H1 (cell line): ENCODE measurements around the gene PPP4R1. TPM values are rescaled to one million over a fixed set of nuclear protein-coding genes. Genes with fewer than 3 reads are reported as not detected.
A peak's percentile ranks its signal among the peaks of the same experiment; 100 is the strongest.

ENCODE experiments used
- CBX5 ChIP-seq: fragments of 300-800, 300-1000 bp; sonication (generic); IDR thresholded peaks from 2 replicates; pipeline ENCODE4 v1.7.1; 2016; ENCODE audit warnings: antibody characterized with exemption, low read length, low read depth
- CHD7 ChIP-seq: fragments of 300-600 bp; sonication (generic); IDR thresholded peaks from 2 replicates; pipeline ENCODE4 v1.7.1; 2012; ENCODE audit warnings: low read length, moderate library complexity, mild to moderate bottlenecking, inconsistent platforms; ENCODE audit not compliant: insufficient replicate concordance
- CREB1 ChIP-seq: IDR thresholded peaks from 2 replicates; pipeline ENCODE4 v1.6.1; 2012; ENCODE audit warnings: inconsistent platforms
- E2F6 ChIP-seq: IDR thresholded peaks from 2 replicates; pipeline ENCODE4 v1.6.1; 2012; ENCODE audit warnings: inconsistent platforms
- JUN ChIP-seq: IDR thresholded peaks from 2 replicates; pipeline ENCODE4 v1.6.1; 2011; ENCODE audit warnings: low read depth, mild to moderate bottlenecking, improper control_type of control experiment, low read length
- POLR2AphosphoS5 ChIP-seq: IDR thresholded peaks from 2 replicates; pipeline ENCODE4 v1.6.1; 2011; ENCODE audit warnings: low read depth, low read length
- polyA plus RNA-seq, 7 experiments: library from polyadenylated mRNA; depleted of rRNA in 3 of 7; stranded (reverse) in 5 of 7; unstranded in 2 of 7; fragments of >200 nt in 5 of 7; fragments of 200-250 nt in 2 of 7; gene quantifications; 1 replicate in 5 of 7; 2 replicates in 1 of 7; 4 replicates in 1 of 7; pipeline versions ENCODE4 v1.2.1 to v1.2.3, GENCODE V29; 2011 to 2013; ENCODE audit warnings: missing spikeins in 2 of 7, mixed read lengths in 2 of 7
- total RNA-seq: library from RNA; stranded (reverse); fragmentation: NEBNext Ultra II Directional; extraction: Animal tissue kit (Norgen Biotek cat#: 25700); gene quantifications from 2 replicates; pipeline ENCODE4 v1.2.1, GENCODE V29; 2021

PPP4R1 gene
- total and polyA plus RNA-seq, 2 of the 8 experiments (the other 6 are each of a cell fraction or from before 2014, with no cell fraction given) = 67.4 to 96.1 TPM

GRCh38 chr18:9614401-9615279 is at the start of gene PPP4R1 (continued):
- TF ChIP-seq CHD7 (no peak), CBX5 (no peak), E2F6 (peak; percentile 30; the same call in 1 of the 2 replicates), POLR2AphosphoS5 (peak; percentile 80), JUN (no peak), CREB1 (peak; percentile 37; the same call in 1 of the 2 replicates)
